Measurements from ENCODE around the gene BIRC5.
A peak's percentile ranks its signal among the peaks of the same experiment; 100 is the strongest.

The BIRC5 gene

DNA sequence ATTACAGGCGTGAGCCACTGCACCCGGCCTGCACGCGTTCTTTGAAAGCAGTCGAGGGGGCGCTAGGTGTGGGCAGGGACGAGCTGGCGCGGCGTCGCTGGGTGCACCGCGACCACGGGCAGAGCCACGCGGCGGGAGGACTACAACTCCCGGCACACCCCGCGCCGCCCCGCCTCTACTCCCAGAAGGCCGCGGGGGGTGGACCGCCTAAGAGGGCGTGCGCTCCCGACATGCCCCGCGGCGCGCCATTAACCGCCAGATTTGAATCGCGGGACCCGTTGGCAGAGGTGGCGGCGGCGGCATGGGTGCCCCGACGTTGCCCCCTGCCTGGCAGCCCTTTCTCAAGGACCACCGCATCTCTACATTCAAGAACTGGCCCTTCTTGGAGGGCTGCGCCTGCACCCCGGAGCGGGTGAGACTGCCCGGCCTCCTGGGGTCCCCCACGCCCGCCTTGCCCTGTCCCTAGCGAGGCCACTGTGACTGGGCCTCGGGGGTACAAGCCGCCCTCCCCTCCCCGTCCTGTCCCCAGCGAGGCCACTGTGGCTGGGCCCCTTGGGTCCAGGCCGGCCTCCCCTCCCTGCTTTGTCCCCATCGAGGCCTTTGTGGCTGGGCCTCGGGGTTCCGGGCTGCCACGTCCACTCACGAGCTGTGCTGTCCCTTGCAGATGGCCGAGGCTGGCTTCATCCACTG lies at the start of gene BIRC5:
BIRC5 (plus strand) TSS at position 238 of the 690 bp plus-strand sequence; CDS start at position 302, 64 bp downstream.
- TF ChIP-seq, protein P1, sequence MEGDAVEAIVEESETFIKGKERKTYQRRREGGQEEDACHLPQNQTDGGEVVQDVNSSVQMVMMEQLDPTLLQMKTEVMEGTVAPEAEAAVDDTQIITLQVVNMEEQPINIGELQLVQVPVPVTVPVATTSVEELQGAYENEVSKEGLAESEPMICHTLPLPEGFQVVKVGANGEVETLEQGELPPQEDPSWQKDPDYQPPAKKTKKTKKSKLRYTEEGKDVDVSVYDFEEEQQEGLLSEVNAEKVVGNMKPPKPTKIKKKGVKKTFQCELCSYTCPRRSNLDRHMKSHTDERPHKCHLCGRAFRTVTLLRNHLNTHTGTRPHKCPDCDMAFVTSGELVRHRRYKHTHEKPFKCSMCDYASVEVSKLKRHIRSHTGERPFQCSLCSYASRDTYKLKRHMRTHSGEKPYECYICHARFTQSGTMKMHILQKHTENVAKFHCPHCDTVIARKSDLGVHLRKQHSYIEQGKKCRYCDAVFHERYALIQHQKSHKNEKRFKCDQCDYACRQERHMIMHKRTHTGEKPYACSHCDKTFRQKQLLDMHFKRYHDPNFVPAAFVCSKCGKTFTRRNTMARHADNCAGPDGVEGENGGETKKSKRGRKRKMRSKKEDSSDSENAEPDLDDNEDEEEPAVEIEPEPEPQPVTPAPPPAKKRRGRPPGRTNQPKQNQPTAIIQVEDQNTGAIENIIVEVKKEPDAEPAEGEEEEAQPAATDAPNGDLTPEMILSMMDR (IDR thresholded peaks at IDR 0.05; ENCODE audit: borderline replicate concordance, insufficient read depth, low read depth, low read length) = no peak

DNA sequence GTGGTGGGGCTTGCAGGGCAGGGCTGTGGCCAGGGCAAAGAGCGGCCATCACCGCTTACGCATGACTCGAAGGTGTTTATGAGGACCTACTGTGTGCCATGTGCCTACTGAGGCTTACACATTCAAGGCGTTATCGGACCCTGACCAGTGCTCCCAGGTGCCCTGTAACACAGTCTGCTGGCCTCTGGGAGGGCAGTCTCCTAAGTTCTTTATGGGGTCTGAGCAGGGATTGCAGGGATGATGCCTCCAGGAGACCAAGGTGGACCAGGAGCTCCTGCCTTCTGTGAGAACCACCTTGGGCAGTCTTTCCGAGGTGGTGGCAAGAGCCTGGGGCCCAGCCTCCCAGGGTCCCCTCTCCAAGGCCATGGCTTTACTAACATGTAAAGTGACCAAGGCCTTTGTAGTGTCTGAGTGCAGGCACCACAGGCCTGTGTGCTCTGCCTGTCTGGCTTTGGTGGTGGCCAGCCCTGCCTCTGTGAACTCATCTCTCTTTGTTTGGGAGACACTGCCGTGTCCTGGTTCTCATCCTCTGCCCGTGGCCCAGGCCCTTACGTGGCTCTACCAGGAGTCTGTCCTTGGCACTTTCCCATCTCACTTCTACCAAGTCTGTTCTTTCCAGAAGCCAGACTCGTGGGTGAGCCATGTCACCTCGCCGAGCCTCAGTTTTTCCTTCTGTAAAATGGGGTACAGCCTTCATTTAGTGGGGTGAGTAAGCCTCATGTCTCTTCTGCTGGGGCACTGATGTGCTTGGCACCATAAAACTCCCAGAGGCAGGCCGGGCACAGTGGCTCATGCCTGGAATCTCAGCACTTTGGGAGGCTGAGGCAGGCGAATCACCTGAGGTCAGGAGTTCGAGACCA lies 49.1 kb upstream of the BIRC5 start:
- TF ChIP-seq, protein P1 (IDR thresholded peaks at IDR 0.05; ENCODE audit: borderline replicate concordance, insufficient read depth, low read depth, low read length) = no peak
- no peak overlapping the region for H3K4me3 ChIP-seq (ENCODE audit: low read depth, low read length)

More for the DNA sequence above, at the start of gene BIRC5:
- peak within 1 kb of the TSS; percentile 83 for H3K4me3 ChIP-seq (ENCODE audit: low read depth, low read length)

GRCh38 chr17:78166416-78166815 lies 47.6 kb upstream of the BIRC5 start:
- TF ChIP-seq, protein P1 (IDR thresholded peaks at IDR 0.05; ENCODE audit: borderline replicate concordance, insufficient read depth, low read depth, low read length) = no peak
- H3K4me3 ChIP-seq (ENCODE audit: low read depth, low read length) = no peak overlapping the region

DNA sequence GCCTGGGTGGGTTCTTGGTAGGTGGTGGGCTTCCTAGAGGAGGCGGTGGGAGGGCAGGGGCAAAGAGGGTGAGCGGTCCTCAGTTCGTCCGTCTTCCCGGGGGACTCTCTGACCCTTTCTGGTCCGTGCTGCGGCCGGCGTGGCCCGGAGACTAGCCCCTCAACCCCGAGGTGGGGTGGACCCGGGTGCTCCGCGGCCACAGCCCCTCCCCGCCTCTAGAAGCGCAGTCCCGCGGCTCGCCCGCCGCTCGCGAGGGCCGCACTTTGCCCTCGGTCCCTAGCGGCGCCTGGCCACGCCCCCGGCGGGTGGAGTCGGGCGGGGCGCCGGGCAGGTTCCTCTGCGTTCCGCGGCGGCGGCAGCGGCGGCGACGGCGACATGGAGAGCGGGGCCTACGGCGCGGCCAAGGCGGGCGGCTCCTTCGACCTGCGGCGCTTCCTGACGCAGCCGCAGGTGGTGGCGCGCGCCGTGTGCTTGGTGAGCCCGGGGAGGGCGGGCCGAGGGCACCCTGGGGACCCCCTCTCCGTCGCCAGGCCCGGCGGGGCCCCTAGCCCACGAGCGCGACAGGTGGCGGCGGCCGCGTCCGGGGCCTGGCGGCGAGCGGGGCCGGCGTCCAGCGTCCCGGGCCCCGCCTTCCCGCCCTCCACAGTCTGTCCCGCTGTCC lies 45.7 kb upstream of the BIRC5 start, which contains the start of gene SYNGR2:
SYNGR2 (plus strand) TSS at position 340 of the 661 bp plus-strand sequence; CDS start at position 376, 36 bp downstream.
- TF ChIP-seq, protein P1 (IDR thresholded peaks at IDR 0.05; ENCODE audit: borderline replicate concordance, insufficient read depth, low read depth, low read length) = no peak
- H3K4me3 ChIP-seq (ENCODE audit: low read depth, low read length) = peak within 1 kb of the TSS; percentile 63

DNA sequence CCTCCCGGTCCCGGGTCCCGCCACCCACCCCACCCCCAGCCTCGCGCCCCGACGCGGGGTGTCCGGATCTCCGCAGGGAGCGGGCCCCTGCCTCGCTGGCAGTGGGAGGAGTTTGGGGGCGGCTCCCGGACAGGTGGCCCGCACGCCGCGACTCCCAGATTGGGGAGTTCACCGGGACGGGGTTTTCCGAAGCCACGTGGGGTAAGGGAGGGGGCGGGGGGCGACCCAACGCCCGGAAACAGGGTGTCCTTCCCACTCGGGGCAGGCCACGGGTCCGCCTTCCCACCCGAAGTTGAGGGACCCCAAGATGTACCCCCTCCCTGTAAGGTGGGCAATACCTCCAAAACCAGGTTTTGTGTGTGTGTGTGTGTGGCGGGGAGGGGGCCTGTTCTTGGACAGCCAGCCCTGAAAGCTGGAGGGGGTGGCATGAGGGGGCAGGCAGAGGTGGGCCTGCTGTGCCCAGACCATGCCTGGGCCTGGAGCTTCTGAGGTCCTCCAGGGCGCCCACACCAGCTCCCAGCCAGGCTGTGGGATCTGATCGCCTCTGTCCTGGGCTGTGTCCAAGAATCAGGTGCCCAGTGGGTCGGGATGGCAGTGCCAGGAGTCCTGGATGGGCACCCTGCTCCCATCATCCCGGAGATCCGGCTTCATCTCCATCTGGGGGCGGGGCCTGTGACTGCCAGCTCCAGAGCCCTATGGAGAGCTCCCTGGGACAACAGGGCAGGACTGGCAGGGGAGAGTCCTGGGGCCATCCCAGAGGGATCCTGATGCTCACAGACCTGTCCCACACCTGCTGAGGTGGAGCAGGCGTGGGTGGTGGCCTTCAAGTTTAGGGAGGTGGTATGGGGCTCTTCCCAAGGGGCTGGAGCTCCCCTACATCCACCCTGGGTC lies 44.9 kb upstream of the BIRC5 start:
- peak overlapping the region; percentile 63 for H3K4me3 ChIP-seq (ENCODE audit: low read depth, low read length)
- TF ChIP-seq, protein P1 (IDR thresholded peaks at IDR 0.05; ENCODE audit: borderline replicate concordance, insufficient read depth, low read depth, low read length) = no peak
